Fibroblast of the conjunctiva (primary cell): ENCODE measurements around the gene GPRC5A.

Experiments
- DNase-seq: peaks from one replicate; pipeline ENCODE4 v3.0.0-alpha.2; 2010; ENCODE audit warnings: low read depth

Gene GPRC5A

DNA sequence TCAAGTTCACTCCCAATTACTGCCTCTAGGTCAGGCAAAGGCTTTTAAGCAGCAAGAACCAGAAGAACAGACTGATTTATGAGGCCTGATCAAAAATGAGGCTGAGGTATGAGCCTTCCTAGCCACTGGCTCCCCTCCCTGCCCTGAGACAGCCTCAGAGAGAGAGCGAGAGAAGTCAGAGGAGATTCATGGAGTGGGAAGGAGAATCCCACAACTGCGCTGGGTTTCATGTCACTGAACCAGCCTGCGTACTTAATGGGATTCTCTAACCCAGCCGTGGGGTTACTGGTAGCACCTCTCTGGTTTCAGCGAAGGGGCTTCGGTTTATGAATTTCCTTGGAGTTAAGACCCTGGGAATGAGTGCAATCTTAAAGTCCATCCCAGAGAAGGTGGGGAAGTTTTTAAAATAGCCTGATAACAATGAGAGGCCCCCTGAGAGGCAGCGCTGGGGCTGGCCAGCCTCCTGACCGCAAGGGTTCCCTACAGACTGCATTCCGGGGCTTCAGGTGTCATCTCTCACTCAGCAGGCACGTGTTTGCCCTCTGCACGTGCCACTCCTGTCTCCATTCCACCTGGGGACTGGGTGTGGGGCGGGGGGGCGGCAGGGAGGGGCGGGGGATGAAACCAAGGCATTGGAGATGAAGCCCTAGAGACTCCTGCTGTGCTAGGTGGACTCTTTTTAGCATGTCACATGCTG lies 6.1 kb upstream of the GPRC5A start:
- DNase-seq = no peak

DNA sequence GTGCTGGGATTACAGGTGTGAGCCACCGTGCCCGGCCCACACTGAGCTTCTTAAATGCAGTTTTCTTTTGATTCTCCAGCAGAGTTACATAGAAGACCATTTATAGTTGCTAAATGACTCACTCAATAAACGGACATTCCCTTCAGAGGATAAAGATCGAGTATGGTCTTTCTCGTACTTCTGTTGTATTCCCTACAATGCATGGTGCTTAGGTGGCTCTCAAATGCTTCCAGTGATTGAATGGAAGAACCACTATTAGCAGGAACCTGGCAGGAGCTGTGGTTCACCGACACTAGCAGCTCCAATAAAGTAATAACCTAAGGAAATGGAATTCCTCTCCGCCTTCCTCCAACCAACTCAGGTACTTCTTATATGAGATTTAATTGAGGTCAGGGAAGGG lies 3.9 kb upstream of the GPRC5A start:
- DNase-seq = no peak

DNA sequence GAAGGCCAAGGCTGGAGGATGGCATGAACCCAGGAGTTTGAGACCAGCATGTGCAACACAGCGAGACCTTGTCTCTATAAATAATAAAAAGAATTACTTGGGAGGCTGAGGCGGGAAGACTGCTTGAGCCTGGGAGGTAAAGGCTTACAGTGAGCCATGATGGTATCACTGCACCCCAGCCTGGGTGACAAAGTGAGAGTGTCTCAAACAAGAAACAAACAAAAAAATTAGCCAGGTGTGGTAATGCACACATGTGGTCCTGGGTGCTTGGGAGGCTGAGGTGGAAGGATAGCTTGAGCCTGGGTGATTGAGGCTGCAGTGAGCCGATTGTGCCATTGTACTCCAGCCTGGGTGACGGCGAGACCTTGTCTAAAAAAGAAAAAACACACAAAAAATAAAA lies 1.7 kb upstream of the GPRC5A start:
- no peak for DNase-seq

DNA sequence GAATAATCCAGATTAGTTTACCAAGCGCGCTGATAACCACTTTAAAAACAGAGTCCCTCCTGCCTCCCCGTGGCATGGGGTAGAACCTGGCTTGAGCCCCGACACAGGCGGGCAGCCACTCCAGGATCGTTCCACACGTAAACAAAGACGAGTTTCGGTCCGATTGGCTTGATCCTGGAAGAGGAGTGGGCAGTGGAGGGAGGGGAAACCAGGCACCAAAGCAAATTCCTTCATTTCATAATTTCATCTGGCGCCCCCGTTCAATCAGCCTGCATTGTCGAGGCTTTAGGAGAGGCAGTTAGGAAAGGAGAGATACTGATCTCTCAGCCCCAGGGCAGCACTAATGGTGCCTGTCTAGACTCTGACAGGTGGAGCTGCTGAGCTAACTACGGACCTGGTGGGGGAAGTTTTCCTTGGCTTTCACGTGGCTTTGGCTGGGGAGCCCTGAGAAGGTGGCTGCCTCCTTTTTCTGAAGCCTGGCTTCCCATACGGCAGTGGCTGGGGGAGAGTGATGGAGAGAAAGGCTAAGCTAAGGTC lies 751 bp upstream of the GPRC5A start:
- no peak for DNase-seq

DNA sequence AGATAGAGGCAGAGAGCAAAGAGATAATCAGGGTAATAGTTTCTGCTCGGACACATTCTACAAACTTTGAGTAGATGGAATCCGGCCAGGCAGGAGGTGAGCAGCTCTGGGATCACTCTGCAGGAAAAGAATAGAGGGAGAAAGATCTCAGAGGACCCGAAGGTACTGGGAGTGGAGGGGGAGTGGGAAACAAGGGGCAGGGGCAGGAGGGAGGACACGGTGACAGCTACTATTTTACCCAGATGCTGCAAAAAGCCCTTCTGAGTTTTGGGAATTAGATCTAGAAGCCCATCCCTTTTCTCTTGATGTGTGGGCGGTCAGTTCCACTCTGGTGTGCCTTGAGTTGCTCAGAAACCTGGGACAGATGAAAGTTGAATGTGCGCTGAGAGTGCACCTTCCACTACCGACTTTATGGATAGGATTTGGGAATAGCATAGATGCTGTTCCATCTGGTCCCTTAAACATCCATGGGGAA lies 556 bp downstream of the GPRC5A start:
- DNase-seq = no peak

DNA sequence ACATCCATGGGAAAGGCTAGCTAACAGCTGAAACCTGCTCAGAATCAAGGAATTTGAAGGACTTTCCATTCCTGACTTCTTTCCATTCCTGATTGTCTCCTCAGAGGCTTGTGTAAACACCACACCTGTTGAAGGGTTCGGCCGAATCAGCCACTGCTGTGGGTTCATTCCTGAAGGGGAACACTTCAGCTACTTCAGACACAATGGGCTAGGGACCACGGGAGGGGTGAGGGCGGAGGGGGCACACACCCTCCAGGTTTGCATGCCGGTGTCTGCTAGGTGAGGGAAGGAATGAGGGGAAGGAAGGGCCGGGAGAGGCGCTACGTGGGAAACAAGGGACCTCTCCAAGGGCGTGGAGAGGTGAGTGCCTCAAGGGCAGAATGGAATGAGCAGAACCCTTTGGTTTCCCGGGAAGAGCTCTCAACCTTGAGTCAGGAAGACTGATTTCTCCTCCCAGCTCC lies 1.3 kb downstream of the GPRC5A start:
- no peak for DNase-seq

DNA sequence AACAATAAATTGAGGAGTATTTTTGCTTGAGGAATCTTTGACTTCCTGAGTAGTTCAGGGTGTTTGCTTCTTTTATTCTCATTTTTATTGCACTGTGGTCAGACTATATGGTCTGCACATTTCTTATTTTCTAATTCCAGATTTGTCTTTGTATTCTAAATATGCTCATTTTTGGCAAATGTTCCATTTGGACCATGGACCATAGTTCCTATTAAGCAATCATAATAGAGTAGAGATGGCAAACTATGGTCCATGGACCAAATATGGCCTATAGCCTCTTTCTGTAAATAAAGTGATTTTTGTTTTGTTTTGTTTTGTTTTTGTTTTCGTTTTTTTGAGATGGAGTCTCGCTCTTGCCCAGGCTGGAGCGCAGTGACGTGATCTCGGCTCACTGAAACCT lies 2.1 kb downstream of the GPRC5A start:
- DNase-seq = no peak

DNA sequence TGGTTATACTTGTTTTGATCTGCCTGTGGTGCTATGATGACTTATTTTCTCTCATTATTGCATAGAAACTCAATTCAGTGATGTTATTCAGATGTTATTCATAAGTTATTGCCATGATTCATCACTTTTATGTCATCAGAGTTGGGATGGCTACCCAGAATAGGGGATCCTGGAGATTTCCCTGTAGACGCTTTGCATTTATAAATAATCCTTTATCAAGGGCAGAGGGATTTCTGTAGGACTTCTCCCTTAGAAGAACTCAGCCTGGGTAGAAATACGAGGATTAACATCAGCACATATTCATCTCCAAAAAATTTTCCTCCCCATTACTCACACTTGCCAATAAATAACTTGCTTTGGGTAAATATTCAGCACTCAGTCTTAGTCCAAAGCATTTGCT lies 4.9 kb downstream of the GPRC5A start:
- DNase-seq = peak; percentile 65

DNA sequence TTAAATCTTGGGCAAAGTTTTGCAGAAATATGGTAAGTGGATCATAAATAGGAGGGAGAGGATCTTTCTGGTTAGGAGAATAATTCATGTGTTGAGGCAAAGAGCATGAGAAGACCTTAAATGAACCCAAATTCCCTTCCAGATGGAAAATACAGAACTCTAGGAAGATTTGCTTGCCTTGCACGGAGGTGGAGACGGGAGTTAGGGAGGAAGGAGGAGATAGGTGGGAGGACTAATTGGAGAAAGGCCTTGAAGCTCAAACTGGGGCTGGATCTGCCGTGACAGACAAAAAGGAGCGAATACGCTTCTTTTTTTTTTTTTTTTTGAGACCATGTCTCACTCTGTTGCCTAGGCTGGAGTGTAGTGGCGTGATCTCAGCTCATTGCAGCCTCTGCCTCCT lies 5.9 kb downstream of the GPRC5A start:
- DNase-seq = no peak

DNA sequence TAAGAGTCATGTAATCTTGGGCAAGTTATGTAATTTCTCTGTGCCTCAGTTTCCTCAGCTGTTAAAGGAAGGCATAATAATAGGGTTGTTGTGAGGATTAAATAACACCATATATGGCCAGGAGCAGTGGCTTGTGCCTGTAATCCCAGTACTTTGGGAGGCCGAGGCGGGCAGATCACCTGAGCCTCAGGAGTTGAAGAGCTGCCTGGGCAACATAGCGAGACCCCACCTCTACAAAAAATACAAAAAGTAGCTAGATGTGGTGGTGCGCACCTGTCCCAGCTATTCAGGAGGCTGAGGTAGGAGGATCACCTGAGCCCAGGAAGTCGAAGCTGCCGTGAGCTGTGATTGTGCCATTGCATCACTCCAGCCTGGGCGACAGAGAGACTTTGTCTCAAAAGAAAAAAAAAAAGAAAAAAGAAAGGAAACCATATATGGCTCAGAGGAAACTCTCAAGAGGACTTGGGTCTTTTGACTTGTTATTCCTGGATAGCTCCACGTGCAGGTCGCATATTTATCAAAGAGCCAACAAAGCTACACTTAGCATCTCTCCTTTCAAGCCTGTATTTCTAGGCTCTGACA lies 6.9 kb downstream of the GPRC5A start:
- no peak for DNase-seq

DNA sequence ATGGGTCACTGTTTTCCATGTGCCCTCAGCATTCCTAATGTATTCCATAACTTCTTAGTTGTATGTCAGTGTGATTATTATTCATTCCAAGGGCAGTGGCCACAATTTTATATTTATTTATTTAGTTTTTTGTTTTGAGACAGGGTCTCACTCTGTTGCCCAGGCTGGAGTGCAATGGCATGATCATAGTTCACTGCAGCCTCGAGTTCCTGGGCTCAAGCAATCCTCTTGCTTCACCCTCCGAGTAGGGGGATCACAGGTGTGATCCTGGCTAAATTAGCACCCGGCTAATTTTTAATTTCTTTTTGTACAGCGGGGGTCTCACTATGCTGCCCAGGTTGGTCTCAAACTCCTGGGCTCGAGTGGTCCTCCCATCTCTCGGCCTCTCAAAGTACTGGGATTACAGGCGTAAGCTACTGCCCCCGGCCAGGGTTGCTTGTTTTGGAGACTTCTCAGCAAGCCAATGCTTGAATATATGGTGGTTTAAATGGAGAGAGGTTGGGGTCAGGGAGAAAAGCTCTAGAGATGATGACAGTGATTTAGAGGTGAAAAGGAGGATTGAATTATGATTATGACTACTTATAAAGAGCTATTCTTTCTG lies 7.6 kb downstream of the GPRC5A start:
- DNase-seq = no peak

DNA sequence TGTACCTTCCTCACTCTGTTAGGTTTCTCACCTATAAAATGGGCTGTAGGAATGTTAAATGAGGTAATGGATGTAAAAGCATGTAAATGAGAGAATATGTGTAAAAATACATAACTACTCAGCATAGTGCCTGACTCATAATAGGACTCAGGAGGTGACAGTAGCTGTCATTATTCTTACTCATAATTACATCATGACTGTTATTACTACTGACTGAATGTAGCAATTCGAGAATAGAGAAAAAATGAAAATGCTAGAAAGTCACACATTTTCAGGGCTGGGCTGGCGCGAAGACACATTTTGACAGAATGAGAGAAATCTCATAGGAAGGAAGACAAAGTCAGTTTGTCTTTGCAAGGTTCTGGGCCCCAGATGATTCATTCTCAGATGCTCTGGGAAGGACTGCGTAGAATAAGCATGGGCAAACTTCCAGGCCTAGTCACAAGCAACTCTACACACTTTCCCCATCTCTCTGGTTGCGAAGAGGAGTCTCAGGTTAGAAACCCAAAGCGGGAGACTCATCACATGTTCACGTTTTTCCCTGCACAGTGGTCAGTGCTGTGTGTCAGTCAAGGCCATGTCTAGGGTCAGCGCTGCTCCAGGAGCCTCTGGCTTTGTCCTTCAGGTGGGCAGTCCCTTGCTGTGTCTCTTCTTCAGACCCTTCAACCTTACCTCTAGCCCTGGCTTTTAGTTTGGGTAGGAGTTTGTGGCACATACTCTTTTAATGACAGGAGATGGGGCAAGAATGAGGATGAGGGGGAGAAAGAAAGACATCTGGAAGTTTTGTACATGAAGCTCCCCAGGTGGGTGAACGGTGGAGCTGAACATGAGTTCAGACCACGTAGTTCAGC lies 8.4 kb downstream of the GPRC5A start:
- peak; percentile 93 for DNase-seq

DNA sequence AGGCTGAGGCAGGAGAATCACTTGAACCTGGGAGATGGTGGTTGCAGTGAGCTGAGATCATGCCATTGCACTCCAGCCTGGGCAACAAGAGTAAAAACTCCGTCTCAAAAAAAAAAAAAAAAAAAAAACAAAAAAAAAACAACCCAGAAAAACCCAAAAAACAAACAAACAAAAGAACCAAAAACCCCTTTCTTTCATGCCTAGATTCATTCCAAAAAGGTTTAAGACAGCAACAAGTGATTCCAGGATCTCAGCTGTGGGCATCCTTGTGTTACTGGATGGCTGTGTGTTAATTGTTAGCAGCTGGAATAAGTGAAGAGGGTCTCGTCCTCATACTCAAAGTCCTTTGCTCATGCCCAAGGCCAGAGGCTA lies 9.4 kb downstream of the GPRC5A start:
- no peak for DNase-seq

DNA sequence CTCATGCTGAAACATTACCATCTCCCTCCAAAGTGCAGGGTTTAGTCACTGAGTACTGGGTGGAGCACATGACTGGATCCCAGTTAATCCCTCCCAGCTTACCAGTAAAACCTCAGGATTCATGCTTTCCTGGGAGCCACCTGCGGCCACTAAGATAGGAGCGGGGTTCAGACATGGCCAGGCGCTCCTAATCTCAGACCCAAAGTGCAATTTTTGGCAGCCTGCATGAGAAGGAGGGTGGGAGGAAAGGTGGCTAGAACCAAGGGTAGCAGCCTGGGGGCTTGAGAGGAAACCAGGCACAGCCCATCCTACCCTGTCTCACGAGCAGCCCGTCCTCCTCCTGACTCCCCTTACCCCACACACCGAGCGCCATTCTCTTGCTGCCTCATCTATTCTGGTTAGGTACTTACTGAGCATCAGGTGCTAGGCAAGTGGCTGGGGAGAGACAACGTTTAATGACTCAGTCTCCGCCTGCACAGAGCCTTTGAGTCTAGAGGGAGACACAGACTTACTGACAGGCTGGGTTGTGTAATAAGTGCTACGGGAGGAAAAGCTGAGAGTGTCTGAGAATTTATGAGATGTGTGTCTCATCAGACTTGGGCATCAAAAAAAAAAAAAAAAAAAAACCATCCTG lies 9.9 kb downstream of the GPRC5A start:
- peak; percentile 82 for DNase-seq

DNA sequence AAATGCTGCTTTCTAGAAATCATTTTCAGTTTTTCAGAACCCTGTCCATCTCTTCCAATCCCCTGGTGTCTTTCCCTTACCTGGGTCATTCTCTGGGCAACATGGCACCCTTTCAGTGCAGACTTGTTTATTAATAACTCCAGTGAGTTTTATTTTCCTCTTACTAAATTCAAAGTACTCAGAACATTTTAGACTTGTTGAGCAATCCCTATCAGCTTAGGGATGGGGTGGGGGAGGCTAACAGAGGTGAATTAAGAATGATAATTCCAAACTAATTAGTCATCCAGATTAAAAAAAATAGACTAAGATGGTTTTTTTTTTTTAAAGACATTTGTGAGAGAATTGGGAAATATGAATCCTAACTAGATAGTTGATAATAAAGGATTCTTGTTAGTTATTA lies 10.7 kb downstream of the GPRC5A start:
- DNase-seq = no peak

DNA sequence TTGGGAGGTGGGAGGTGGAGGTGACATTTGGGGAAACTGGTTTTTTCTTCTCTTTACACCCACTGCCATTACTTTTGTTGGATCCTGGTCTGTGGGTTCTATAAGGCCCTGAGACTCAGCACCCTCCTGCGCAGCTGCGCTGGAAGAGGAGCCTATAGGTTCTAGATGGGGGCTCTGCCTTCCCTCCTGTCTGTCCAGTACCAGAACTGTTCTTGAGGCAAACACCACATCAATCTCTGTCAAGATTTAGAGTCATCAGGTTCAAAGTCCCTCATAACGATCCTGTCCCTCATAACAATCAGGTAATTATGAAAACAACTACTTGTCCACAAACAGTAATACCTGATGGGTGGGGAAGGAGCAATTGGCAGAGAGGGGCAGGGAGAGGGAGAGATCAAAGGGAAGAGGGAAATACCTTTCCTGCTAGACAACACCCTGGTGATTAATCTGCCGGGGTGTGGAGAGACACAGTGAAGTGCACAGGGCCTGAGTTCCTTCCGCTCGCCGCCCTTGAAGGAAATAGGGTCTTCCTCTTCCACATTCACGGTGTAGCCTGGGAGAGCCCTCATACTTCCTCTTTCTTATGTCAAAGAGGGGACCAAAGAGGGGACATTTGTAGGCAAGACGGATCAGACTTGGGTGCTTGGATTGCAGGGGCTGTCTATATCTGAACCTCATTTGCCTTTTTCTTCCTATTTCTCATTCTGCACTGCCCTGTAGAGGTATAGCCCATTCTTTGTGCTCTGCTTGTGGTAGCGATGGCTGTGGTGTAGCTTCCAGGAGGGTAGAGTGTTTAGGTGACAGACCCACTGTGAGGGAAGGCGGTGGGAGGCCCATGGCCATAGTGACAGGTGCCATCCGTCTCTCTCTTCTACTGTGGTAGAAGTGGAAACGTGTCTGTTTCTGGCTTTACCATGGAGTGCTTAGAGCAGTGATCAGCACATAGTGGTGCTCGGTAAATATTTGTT lies 12.6 kb downstream of the GPRC5A start:
- no peak for DNase-seq

DNA sequence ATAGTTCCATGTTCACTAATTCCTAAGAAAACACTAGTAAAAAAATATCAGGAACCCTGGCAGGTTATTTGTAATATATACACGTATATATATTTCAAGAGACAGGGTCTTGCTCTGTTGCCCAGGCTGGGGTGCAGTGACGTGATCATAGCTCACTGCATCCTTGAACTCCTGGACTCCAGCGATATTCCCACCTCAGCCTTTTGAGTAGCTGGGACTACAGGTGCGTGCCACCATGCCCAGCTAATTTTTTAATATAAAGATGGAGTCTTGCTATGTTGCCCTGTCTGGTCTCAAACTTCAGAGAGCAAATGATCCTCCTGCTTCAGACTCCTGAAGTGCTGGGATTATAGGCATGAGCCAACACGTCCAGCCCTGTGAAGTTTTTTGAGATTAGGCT lies 16.2 kb downstream of the GPRC5A start:
- DNase-seq = no peak

DNA sequence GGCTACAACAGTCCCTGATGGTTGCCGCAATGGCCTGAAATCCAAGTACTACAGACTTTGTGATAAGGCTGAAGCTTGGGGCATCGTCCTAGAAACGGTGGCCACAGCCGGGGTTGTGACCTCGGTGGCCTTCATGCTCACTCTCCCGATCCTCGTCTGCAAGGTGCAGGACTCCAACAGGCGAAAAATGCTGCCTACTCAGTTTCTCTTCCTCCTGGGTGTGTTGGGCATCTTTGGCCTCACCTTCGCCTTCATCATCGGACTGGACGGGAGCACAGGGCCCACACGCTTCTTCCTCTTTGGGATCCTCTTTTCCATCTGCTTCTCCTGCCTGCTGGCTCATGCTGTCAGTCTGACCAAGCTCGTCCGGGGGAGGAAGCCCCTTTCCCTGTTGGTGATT lies 16.9 kb downstream of the GPRC5A start:
- no peak for DNase-seq

DNA sequence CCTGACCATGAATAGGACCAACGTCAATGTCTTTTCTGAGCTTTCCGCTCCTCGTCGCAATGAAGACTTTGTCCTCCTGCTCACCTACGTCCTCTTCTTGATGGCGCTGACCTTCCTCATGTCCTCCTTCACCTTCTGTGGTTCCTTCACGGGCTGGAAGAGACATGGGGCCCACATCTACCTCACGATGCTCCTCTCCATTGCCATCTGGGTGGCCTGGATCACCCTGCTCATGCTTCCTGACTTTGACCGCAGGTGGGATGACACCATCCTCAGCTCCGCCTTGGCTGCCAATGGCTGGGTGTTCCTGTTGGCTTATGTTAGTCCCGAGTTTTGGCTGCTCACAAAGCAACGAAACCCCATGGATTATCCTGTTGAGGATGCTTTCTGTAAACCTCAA lies 17.3 kb downstream of the GPRC5A start:
- DNase-seq = no peak

DNA sequence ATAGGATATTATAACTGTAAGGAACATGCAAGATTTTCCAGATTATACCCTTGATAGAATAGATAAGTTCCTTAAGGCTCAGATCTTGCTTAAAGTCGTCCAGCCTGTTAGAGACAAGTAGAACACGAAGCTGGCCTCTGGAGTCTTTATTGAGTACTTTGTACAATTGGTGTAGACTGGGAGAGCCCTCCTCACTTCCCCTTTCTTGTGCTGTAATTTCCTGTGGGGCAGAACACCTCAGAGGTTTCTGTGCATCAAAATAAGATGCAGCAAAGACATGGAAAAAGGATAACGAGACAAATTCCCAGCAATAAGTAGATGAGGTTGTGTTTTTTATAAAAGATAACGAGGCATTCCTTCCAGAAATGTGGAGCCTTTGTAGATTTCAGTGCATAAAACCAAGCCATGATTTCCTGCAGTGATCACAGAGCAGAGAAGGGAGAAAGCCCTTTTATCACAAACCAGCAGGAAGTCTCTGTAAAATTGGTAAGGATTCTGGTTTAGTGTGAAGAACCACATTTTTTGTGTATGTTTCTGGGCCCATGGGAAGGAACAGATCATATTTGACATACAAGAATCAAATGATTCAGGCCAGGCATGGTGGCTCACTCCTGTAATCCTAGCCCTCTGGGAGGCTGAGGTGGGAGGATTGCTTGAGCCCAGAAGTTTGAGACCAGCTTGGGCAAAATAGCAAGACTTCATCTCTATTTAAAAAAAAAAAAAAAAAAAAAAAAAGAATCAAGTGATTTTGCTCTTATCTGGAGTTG lies 18.0 kb downstream of the GPRC5A start:
- no peak for DNase-seq
